ENCODE data around the gene LRRN2.

GRCh38 chr1:204581759-204582158 is 103.8 kb downstream of the LRRN2 start:
- TF ChIP-seq CTCF (IDR thresholded peaks at IDR 0.05; ENCODE audit: low read length) (no peak), EZH2 (IDR thresholded peaks at IDR 0.05; ENCODE audit: borderline replicate concordance, low read length) (no peak)
